GM19193 (cell line): Measurements from ENCODE around the gene IL17RD.

Experiments
- POLR2A ChIP-seq: IDR thresholded peaks from 4 replicates; pipeline ENCODE4 v1.6.1; 2011; ENCODE audit not compliant: insufficient read depth, insufficient read length; ENCODE audit errors: extremely low read depth

Gene IL17RD

GRCh38 chr3:57048052-57048671 lies 117.0 kb downstream of the IL17RD start:
- TF ChIP-seq POLR2A, result no peak

- no peak for TF ChIP-seq POLR2A
Measured at GRCh38 chr3:57046101-57046765, 118.9 kb downstream of the IL17RD start.

- no peak for TF ChIP-seq POLR2A
Measured at GRCh38 chr3:57043518-57043917, 121.6 kb downstream of the IL17RD start.

- no peak for TF ChIP-seq POLR2A
Measured at GRCh38 chr3:57041674-57042073, 123.5 kb downstream of the IL17RD start.
